Measurements from ENCODE around the gene IRAK2. TPM values are rescaled to one million over a fixed set of nuclear protein-coding genes. Genes with fewer than 3 reads are reported as not detected.

Gene IRAK2
- total RNA-seq, 1 experiment from 2014 or later = 4.2 TPM

GRCh38 chr3:10194328-10195071, 29.8 kb downstream of the IRAK2 start:
- no peaks in the 10 kb centered on the region for H3K9me3 Mint-ChIP-seq (ENCODE audit: unreplicated experiment)
- DNase-seq = no peak
- TF ChIP-seq, protein P1, sequence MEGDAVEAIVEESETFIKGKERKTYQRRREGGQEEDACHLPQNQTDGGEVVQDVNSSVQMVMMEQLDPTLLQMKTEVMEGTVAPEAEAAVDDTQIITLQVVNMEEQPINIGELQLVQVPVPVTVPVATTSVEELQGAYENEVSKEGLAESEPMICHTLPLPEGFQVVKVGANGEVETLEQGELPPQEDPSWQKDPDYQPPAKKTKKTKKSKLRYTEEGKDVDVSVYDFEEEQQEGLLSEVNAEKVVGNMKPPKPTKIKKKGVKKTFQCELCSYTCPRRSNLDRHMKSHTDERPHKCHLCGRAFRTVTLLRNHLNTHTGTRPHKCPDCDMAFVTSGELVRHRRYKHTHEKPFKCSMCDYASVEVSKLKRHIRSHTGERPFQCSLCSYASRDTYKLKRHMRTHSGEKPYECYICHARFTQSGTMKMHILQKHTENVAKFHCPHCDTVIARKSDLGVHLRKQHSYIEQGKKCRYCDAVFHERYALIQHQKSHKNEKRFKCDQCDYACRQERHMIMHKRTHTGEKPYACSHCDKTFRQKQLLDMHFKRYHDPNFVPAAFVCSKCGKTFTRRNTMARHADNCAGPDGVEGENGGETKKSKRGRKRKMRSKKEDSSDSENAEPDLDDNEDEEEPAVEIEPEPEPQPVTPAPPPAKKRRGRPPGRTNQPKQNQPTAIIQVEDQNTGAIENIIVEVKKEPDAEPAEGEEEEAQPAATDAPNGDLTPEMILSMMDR (IDR thresholded peaks at IDR 0.05; ENCODE audit: insufficient read depth in 1 of 2, low read depth in 1 of 2, low read length in 1 of 2, severe bottlenecking in 1 of 2, unreplicated experiment in 1 of 2) = no peak
- intact Hi-C loops (cut with micrococcal nuclease; ENCODE audit: unreplicated experiment) = no loop called here
- no peaks in the 10 kb centered on the region for H3K9me3 ChIP-seq
- H3K4me3 ChIP-seq (ENCODE audit: low read depth, low read length) = no peak overlapping the region
- peaks cover 6% of the 10 kb centered on the region for H3K36me3 Mint-ChIP-seq (ENCODE audit: insufficient read depth, unreplicated experiment)
- no peak overlapping the region for H3K4me3 Mint-ChIP-seq (ENCODE audit: unreplicated experiment)
- no peaks in the 10 kb centered on the region for H3K27me3 Mint-ChIP-seq (ENCODE audit: insufficient read depth, unreplicated experiment)
- H3K4me1 Mint-ChIP-seq (ENCODE audit: low read depth, unreplicated experiment) = peaks cover 36% of the 10 kb centered on the region
- no TSS peak for BruUV-seq (replicated peaks)
- H3K36me3 ChIP-seq (ENCODE audit: control insufficient read depth, insufficient read depth, low read length) = peaks cover 1% of the 10 kb centered on the region; the same call in 1 of the 2 replicates
- POLR2A ChIA-PET = interaction anchor here (0.7 to 1.3 kb wide), 3 partner anchors 9 to 53 kb away, joined by 3 to 7 read pairs (median 3); partner anchors contain the start of gene VHL
- peak overlapping the region; percentile 76 for H3K27ac Mint-ChIP-seq (ENCODE audit: unreplicated experiment)
- H3K27me3 ChIP-seq (replicated peaks; ENCODE audit: control insufficient read depth, insufficient read depth, low read length) = no peaks in the 10 kb centered on the region
- CTCF ChIA-PET = interaction anchor here (0.8 to 2.3 kb wide), 2 partner anchors 10 to 27 kb away, joined by 3 to 6 read pairs; no protein-coding TSS in a partner anchor
- peaks cover 55% of the 10 kb centered on the region for H3K4me1 ChIP-seq

DNA sequence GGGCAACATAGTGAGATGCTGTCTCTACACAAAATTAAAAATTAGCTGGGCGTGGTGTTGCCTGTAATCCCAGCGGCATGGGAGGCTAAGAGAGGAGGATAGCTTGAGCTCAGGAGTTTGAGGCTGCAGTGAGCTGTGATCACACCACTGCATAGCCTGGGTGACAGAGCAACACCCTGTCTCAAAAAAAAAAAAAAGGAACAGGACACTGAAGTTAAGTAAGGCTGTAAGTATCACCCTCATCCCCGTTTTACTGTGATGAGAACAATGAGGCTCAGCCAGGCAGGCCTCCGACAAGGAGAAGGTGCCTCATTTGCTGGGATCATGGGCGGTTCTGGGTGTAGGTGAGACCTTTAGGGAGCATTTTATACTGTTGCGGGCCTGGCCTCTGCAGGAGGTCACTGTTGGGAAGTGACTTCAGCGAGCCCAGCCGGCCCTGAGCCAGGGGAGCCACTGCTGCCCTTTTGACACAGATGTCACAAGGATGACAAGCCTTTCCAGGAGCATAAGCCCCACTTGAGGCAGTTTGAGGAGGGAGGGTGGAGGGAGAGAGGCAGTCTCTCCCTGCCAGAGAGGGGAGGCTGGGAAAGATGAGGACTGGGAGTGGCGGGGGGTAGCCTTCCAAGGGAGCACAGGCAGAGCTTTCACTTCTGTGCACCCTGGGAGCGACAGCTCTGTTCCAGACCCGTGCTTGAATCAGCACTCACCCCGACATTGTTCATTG, 30.8 kb downstream of the IRAK2 start:
- intact Hi-C loops (cut with micrococcal nuclease; ENCODE audit: unreplicated experiment) = no loop called here
- Histone ChIP-seq H3K9me3 (no peaks in the 10 kb centered on the region), H3K4me1 (peaks cover 53% of the 10 kb centered on the region), H3K36me3 (ENCODE audit: control insufficient read depth, insufficient read depth, low read length) (peaks cover 1% of the 10 kb centered on the region), H3K4me3 (ENCODE audit: low read depth, low read length) (no peak overlapping the region), H3K27me3 (replicated peaks; ENCODE audit: control insufficient read depth, insufficient read depth, low read length) (no peaks in the 10 kb centered on the region)
- H3K4me1 Mint-ChIP-seq (ENCODE audit: low read depth, unreplicated experiment) = peaks cover 36% of the 10 kb centered on the region
- H3K36me3 Mint-ChIP-seq (ENCODE audit: insufficient read depth, unreplicated experiment) = peaks cover 6% of the 10 kb centered on the region
- ChIA-PET CTCF (no interaction called here), POLR2A (interaction anchor here (0.7 to 1.3 kb wide), 2 partner anchors 8 to 54 kb away, joined by 3 to 7 read pairs; partner anchors contain the start of gene VHL)
- no TSS peak for BruUV-seq (replicated peaks)
- peak overlapping the region; percentile 76 for H3K27ac Mint-ChIP-seq (ENCODE audit: unreplicated experiment)
- TF ChIP-seq, protein P1 (IDR thresholded peaks at IDR 0.05; ENCODE audit: insufficient read depth in 1 of 2, low read depth in 1 of 2, low read length in 1 of 2, severe bottlenecking in 1 of 2, unreplicated experiment in 1 of 2) = no peak
- H3K27me3 Mint-ChIP-seq (ENCODE audit: insufficient read depth, unreplicated experiment) = no peaks in the 10 kb centered on the region
- H3K4me3 Mint-ChIP-seq (ENCODE audit: unreplicated experiment) = no peak overlapping the region
- no peaks in the 10 kb centered on the region for H3K9me3 Mint-ChIP-seq (ENCODE audit: unreplicated experiment)
- DNase-seq = no peak

DNA sequence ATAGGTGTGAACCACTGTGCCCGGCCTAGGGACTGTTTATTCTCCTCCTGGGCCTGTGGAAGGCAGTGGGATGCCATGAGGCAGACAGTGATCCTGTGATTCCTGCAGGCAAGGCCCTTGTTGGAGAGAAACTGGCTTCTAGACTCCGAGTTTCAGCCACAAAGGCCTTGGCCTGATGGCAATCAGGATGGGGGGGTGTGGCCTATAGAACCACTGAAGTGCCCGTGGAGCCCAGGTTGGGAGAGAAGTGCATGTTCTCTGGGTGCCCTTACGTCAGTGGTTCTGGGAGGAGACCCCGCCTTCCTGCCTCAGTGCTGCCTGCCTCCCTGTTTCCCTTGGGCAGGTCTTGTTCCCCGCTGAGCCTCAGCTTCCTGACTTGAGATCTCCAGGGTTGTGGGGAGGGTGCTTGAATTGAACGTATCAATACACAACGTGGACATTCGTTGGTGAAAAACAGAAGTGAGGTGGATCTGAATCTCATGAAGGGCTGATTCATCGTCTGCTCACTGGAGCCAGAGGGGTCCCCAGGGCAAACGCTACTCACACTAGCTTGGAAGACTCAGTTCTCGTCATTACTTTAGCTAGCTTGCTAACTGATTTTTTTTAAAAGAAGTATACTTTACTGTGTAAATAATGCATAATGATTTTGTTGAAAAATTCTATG, 31.8 kb downstream of the IRAK2 start:
- POLR2A ChIA-PET = no interaction called here
- intact Hi-C loops (cut with micrococcal nuclease; ENCODE audit: unreplicated experiment) = no loop called here
- H3K4me1 ChIP-seq = peaks cover 43% of the 10 kb centered on the region

More for the DNA sequence above, 31.8 kb downstream of the IRAK2 start:
- Mint-ChIP-seq H3K27me3 (ENCODE audit: insufficient read depth, unreplicated experiment) (no peaks in the 10 kb centered on the region), H3K4me1 (ENCODE audit: low read depth, unreplicated experiment) (peaks cover 33% of the 10 kb centered on the region), H3K27ac (ENCODE audit: unreplicated experiment) (peak overlapping the region; percentile 76), H3K9me3 (ENCODE audit: unreplicated experiment) (no peaks in the 10 kb centered on the region), H3K4me3 (ENCODE audit: unreplicated experiment) (no peak overlapping the region), H3K36me3 (ENCODE audit: insufficient read depth, unreplicated experiment) (peaks cover 6% of the 10 kb centered on the region)
- H3K4me3 ChIP-seq (ENCODE audit: low read depth, low read length) = no peak overlapping the region
- DNase-seq = no peak
- no TSS peak for BruUV-seq (replicated peaks)
- no peaks in the 10 kb centered on the region for H3K27me3 ChIP-seq (replicated peaks; ENCODE audit: control insufficient read depth, insufficient read depth, low read length)
- CTCF ChIA-PET = no interaction called here
- no peaks in the 10 kb centered on the region for H3K9me3 ChIP-seq
- peaks cover 1% of the 10 kb centered on the region for H3K36me3 ChIP-seq (ENCODE audit: control insufficient read depth, insufficient read depth, low read length)
- TF ChIP-seq, protein P1 (IDR thresholded peaks at IDR 0.05; ENCODE audit: insufficient read depth in 1 of 2, low read depth in 1 of 2, low read length in 1 of 2, severe bottlenecking in 1 of 2, unreplicated experiment in 1 of 2) = no peak

All from Caco-2 (cell line).